ENCODE data around the gene BAIAP2L2. TPM values are rescaled to one million over a fixed set of nuclear protein-coding genes. Genes with fewer than 3 reads are reported as not detected.

BAIAP2L2 gene
- total RNA-seq, 2 experiments from 2014 or later: 0.71 to 0.88 TPM

- Mint-ChIP-seq H3K9me3 (ENCODE audit: low read depth) (no peaks in the 10 kb centered on the region), H3K27ac (no peak overlapping the region), H3K4me1 (no peaks in the 10 kb centered on the region), H3K27me3 (no peaks in the 10 kb centered on the region), H3K36me3 (ENCODE audit: low read depth) (no peaks in the 10 kb centered on the region), H3K4me3 (no peak overlapping the region)
- POLR2A ChIA-PET: no interaction called here
- intact Hi-C loops (cut with DNase I, micrococcal nuclease): no loop called here
- ATAC-seq (no peak), DNase-seq (no peak)
- CTCF ChIA-PET: interaction anchor here (1.0 kb wide), 1 partner anchor 16 kb away, joined by 3 read pairs; no protein-coding TSS in a partner anchor
Measured at GRCh38 chr22:38036392-38037062, 74.0 kb downstream of the BAIAP2L2 start.

GRCh38 chr22:38035530-38035885, 75.0 kb downstream of the BAIAP2L2 start:
- Mint-ChIP-seq H3K9me3 (ENCODE audit: low read depth) (no peaks in the 10 kb centered on the region), H3K36me3 (ENCODE audit: low read depth) (no peaks in the 10 kb centered on the region), H3K27ac (no peak overlapping the region), H3K4me3 (no peak overlapping the region), H3K27me3 (no peaks in the 10 kb centered on the region), H3K4me1 (no peaks in the 10 kb centered on the region)
- ATAC-seq: no peak
- intact Hi-C loops (cut with DNase I, micrococcal nuclease): no loop called here
- no peak for DNase-seq
- POLR2A ChIA-PET: no interaction called here
- CTCF ChIA-PET: no interaction called here

Other genes starting within 250 kb of the BAIAP2L2 start
- 10 to 100 TPM; 11.2 to 11.8 TPM for gene MICALL1, start 204.4 kb downstream of the BAIAP2L2 start, total RNA-seq
- under 1 TPM in 1 of 2 experiments, not detected in 1; 0.16 TPM for gene C22orf23, start 157.1 kb downstream of the BAIAP2L2 start, total RNA-seq
- gene POLR2F, start 157.0 kb downstream of the BAIAP2L2 start, total RNA-seq: 10 to 100 TPM; 70.5 to 77.8 TPM
- gene SOX10, start 126.1 kb downstream of the BAIAP2L2 start, total RNA-seq: not detected
- gene PICK1, start 53.3 kb downstream of the BAIAP2L2 start, total RNA-seq: 10 to 100 TPM; 14.9 to 17.2 TPM
- not detected for gene SLC16A8, start 26.5 kb downstream of the BAIAP2L2 start, total RNA-seq
- 10 to 100 TPM; 54.0 to 57.3 TPM for gene PLA2G6, start 71.1 kb upstream of the BAIAP2L2 start, total RNA-seq
- 1 to 10 TPM; 8.3 to 9.4 TPM for gene MAFF, start 91.3 kb upstream of the BAIAP2L2 start, total RNA-seq
- 10 to 100 TPM; 16.0 to 19.8 TPM for gene TMEM184B, start 162.3 kb upstream of the BAIAP2L2 start, total RNA-seq
- gene CSNK1E, start 206.7 kb upstream of the BAIAP2L2 start, total RNA-seq: 100 to 1,000 TPM; 117 to 145 TPM

All from activated CD4-positive, alpha-beta T cell treated with anti-CD3 and anti-CD28 coated beads for 36 hours (primary cell).